ENCODE measurements around the gene MSANTD1.

- no peak for TF ChIP-seq CTCF (IDR thresholded peaks at IDR 0.05)
- no peak for TF ChIP-seq POLR2A (IDR thresholded peaks at IDR 0.05)
These were observed 37.6 kb downstream of the MSANTD1 start for GRCh38 chr4:3286335-3287175.
